Sigmoid colon (tissue), 7 donors: Measurements from ENCODE around the gene ENTREP1. TPM values are rescaled to one million over a fixed set of nuclear protein-coding genes. Genes with fewer than 3 reads are reported as not detected.

ENCODE experiments used
- DNase-seq: peaks from one replicate; pipeline ENCODE4 v3.0.0-alpha.2; 2019
- H3K27ac ChIP-seq, 4 donors: fragments of 200-600 bp; sonication (generic); one replicate each; pipeline ENCODE4 v1.5.1; 2016 to 2019; ENCODE audit warnings: mild to moderate bottlenecking in 1 of 4
- H3K27me3 ChIP-seq, 3 donors: fragments of 200-600 bp; sonication (generic); one replicate each; pipeline ENCODE4 v1.5.1; 2019; ENCODE audit warnings: mild to moderate bottlenecking in 1 of 3
- H3K36me3 ChIP-seq, 4 donors: fragments of 200-600 bp; sonication (generic); one replicate each; pipeline ENCODE4 v1.5.1; 2016 to 2019
- H3K4me1 ChIP-seq, 4 donors: fragments of 200-600 bp; sonication (generic); one replicate each; pipeline ENCODE4 v1.5.1; 2017 to 2019
- H3K4me3 ChIP-seq, 4 donors: fragments of 200-600 bp; sonication (generic); one replicate each; pipeline ENCODE4 v1.5.1; 2017 to 2019; ENCODE audit warnings: mild to moderate bottlenecking in 2 of 4, moderate library complexity in 1 of 4
- H3K9me3 ChIP-seq, 4 donors: fragments of 200-600 bp in 3 of 4; sonication (generic) in 3 of 4; one replicate each; pipeline versions ENCODE4 v1.5.1 to v1.6.1; 2013 to 2019
- CTCF ChIP-seq, 4 experiments: fragments of 450-650 bp in 3 of 4; fragments of 200-600 bp in 1 of 4; IDR thresholded peaks; one replicate each; pipeline ENCODE4 v1.5.1; 2016 to 2019; ENCODE audit warnings: antibody characterized with exemption in 4 of 4, mild to moderate bottlenecking in 3 of 4, moderate library complexity in 2 of 4
- EP300 ChIP-seq, 4 donors: sonication (generic); formaldehyde crosslinking; IDR thresholded peaks; one replicate each; pipeline ENCODE4 v1.6.1; 2017; ENCODE audit warnings: antibody characterized with exemption in 4 of 4
- POLR2A ChIP-seq, 2 donors: fragments of 450-650 bp; IDR thresholded peaks; one replicate each; pipeline ENCODE4 v1.6.1; 2016; ENCODE audit warnings: antibody characterized with exemption in 2 of 2, mild to moderate bottlenecking in 2 of 2, moderate library complexity in 2 of 2
- POLR2AphosphoS5 ChIP-seq, 4 donors: sonication (generic); formaldehyde crosslinking; IDR thresholded peaks; one replicate each; pipeline ENCODE4 v1.6.1; 2017; ENCODE audit warnings: antibody characterized with exemption in 4 of 4
- WGBS, 2 donors: extraction: QIAGEN DNeasy Blood & Tissue Kit; methylation state at CpG; one replicate each; pipeline ENCODE4 v1.1.7; 2013; 5-methylcytosine and 5-hydroxymethylcytosine counted together
- intact Hi-C: fragments of 100-400 bp; cut with DNase I; formaldehyde crosslinking; loops from one replicate; pipeline ENCODE4 v1.15.1; 2023
- polyA plus RNA-seq, 3 donors: library from polyadenylated mRNA; stranded (reverse); fragments of 200-250 nt; gene quantifications; one replicate each; pipeline ENCODE4 v1.2.3, GENCODE V29; 2013
- total RNA-seq, 4 donors: library from RNA; depleted of rRNA; stranded (reverse); fragments of >200 nt; gene quantifications; one replicate each; pipeline ENCODE4 v1.1.0, GENCODE V29; 2016
- donor health status: healthy with polysubstance abuse.
- donor health status: Bipolar disorder and iron deficiency.
- donor health status: healthy.

The ENTREP1 gene, protein sequence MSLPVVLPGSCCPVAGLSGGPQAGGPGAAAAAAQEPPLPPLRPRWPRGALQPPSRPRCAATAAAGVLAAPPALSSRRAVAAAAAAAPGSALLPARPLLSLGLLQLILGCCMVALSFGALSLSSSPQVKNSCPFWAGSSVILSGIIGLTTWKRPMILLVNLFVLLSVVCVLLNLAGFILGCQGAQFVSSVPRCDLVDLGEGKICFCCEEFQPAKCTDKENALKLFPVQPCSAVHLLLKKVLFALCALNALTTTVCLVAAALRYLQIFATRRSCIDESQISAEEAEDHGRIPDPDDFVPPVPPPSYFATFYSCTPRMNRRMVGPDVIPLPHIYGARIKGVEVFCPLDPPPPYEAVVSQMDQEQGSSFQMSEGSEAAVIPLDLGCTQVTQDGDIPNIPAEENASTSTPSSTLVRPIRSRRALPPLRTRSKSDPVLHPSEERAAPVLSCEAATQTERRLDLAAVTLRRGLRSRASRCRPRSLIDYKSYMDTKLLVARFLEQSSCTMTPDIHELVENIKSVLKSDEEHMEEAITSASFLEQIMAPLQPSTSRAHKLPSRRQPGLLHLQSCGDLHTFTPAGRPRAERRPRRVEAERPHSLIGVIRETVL
- total RNA-seq (10 to 100 TPM in 2 of 4 donors, 1 to 10 TPM in 2; 3.6 to 81.9 (median 7.8) TPM), polyA plus RNA-seq (1 to 10 TPM in 2 of 3 donors, not detected in 1; 1.2 TPM)

DNA sequence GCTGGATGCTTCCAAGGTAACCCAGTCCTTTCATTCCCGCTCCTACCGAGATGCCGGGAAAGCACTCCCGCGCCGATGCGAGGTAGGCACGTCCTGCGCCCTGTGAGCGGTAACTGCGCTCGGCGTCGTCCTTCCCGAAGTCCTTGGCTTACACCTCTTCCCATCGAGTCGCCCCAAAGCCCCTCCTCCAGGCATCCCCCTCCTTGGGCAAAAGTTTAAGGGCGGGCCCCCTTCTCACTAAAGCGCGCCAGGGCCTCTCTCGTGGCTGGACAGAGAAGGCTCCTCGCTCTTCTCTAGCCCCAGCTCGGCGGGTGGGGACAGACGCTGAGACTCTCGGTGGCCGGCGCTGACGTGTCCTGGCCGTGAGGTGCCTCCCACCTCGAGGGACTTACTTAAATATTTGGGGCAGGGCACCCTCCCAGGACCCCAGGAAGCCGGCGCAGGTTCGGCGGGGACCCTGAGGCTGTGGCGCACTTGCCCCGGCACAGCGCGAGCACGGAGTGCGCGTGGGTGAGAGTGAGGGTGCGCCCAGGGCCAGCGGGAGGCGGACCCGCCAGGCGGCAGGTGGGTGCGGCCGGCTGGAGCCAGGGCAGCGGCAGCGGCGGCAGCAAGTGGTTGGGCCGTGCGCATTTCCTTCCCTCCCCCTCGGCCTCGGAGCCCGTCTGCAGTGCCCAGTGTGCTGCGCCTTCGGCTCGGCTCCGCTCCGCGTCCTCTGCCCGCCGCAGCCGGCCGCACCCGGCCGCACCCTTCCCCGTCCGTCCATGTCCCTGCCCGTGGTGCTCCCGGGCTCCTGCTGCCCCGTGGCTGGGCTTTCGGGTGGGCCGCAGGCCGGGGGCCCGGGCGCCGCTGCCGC, at the start of gene ENTREP1:
TSS of gene ENTREP1 (plus strand) at position 667 of the 853 bp plus-strand sequence. CDS start at position 762, 95 bp downstream.
- intact Hi-C loops, result no loop called here
- H3K36me3 ChIP-seq, result no peaks in the 10 kb centered on the region
- TF ChIP-seq POLR2A (IDR thresholded peaks at IDR 0.05) (no peak), EP300 (IDR thresholded peaks at IDR 0.05) (peak in 1 of 4 donors; percentile 38), POLR2AphosphoS5 (IDR thresholded peaks at IDR 0.05) (peak in 2 of 4 donors; percentile 14 to 56)
- H3K27me3 ChIP-seq, result no peaks in the 10 kb centered on the region
- peaks cover 0 to 27% (median 11%) of the 10 kb centered on the region in 4 donors for H3K4me1 ChIP-seq
- H3K4me3 ChIP-seq, result peak within 1 kb of the TSS; percentile 41 to 69 (median 62)
- DNase-seq, result peak; percentile 78
- no peaks in the 10 kb centered on the region for H3K9me3 ChIP-seq
- peak within 1 kb of the TSS; percentile 64 to 91 (median 78) for H3K27ac ChIP-seq
- 1% methylated on average over 81 of the region's 81 CpGs for WGBS, 2 donors

GRCh38 chr9:69276775-69277174, 48.2 kb upstream of the ENTREP1 start:
- intact Hi-C loops, result no loop called here
- H3K4me3 ChIP-seq, result no peak overlapping the region
- WGBS, 2 donors, result 71% methylated on average over 5 of the region's 5 CpGs
- H3K36me3 ChIP-seq, result no peaks in the 10 kb centered on the region
- H3K4me1 ChIP-seq, result no peaks in the 10 kb centered on the region
- H3K9me3 ChIP-seq, result no peaks in the 10 kb centered on the region
- H3K27ac ChIP-seq, result no peak overlapping the region
- DNase-seq, result no peak
- H3K27me3 ChIP-seq, result no peaks in the 10 kb centered on the region
- TF ChIP-seq POLR2AphosphoS5 (IDR thresholded peaks at IDR 0.05), result peak in 1 of 4 donors; percentile 10
- no peak for TF ChIP-seq CTCF (IDR thresholded peaks at IDR 0.05)
- peak in 2 of 4 donors; percentile 21 to 25 for TF ChIP-seq EP300 (IDR thresholded peaks at IDR 0.05)
- no peak for TF ChIP-seq POLR2A (IDR thresholded peaks at IDR 0.05)

DNA sequence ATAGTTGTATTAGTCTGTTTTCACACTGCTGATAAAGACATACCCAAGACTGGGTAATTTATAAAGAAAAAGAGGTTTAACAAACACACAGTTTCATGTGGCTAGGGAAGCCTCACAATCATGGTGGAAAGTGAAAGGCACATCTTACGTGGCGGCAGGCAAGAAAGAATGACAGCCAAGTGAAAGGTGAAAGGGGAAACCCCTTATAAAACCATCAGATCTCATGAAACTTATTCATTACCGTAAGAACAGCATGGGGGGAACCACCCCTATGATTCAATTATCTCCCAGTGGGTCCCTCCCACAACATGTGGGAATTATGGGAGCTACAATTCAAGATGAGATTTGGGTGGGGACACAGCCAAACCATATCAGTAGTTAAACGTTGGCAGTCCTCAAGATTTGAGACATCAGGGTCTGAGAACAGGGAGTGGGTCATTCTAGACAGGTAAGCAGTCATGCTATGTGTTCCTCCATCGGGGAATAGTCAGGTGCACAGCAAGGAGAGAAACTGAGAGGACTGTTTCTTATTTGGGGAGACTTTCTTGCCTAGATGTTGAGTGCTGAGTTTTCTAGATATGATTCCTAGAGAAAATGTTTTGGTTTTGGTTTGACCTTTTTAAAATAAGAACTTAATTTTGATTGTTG, 45.8 kb upstream of the ENTREP1 start:
- Histone ChIP-seq H3K27ac (no peak overlapping the region), H3K9me3 (no peaks in the 10 kb centered on the region), H3K27me3 (no peaks in the 10 kb centered on the region), H3K4me3 (no peak overlapping the region), H3K36me3 (no peaks in the 10 kb centered on the region), H3K4me1 (no peaks in the 10 kb centered on the region)
- intact Hi-C loops, result no loop called here
- TF ChIP-seq POLR2AphosphoS5 (IDR thresholded peaks at IDR 0.05) (no peak), EP300 (IDR thresholded peaks at IDR 0.05) (no peak), POLR2A (IDR thresholded peaks at IDR 0.05) (no peak), CTCF (IDR thresholded peaks at IDR 0.05) (no peak)
- 73 to 82% methylated on average over 5 of the region's 5 CpGs for WGBS, 2 donors
- DNase-seq, result no peak

GRCh38 chr9:69279733-69280132, 45.3 kb upstream of the ENTREP1 start:
- H3K27ac ChIP-seq, result no peak overlapping the region
- H3K27me3 ChIP-seq, result no peaks in the 10 kb centered on the region
- H3K4me1 ChIP-seq, result no peaks in the 10 kb centered on the region
- no peak for DNase-seq
- H3K9me3 ChIP-seq, result no peaks in the 10 kb centered on the region
- intact Hi-C loops, result no loop called here
- H3K4me3 ChIP-seq, result no peak overlapping the region
- TF ChIP-seq POLR2A (IDR thresholded peaks at IDR 0.05), result no peak
- no peak for TF ChIP-seq EP300 (IDR thresholded peaks at IDR 0.05)
- TF ChIP-seq CTCF (IDR thresholded peaks at IDR 0.05), result no peak
- TF ChIP-seq POLR2AphosphoS5 (IDR thresholded peaks at IDR 0.05), result no peak
- 56 to 71% methylated on average over 3 of the region's 3 CpGs for WGBS, 2 donors
- no peaks in the 10 kb centered on the region for H3K36me3 ChIP-seq
